ENCODE results near the gene INO80D. TPM values are rescaled to one million over a fixed set of nuclear protein-coding genes. Genes with fewer than 3 reads are reported as not detected.

Gene INO80D
- total and polyA plus RNA-seq, 2 of the 13 experiments (the other 11 are each of a cell fraction or from before 2014, with no cell fraction given) = 7.6 to 7.9 TPM

GRCh38 chr2:205989271-205990071, 96.5 kb downstream of the INO80D start (continued):
- TF ChIP-seq ZBED4 (CRISPR knock-in tag; IDR thresholded peaks at IDR 0.05; ENCODE audit: borderline replicate concordance) = no peak
- TF ChIP-seq ZNF782 (CRISPR knock-in tag; IDR thresholded peaks at IDR 0.05; ENCODE audit: borderline replicate concordance) = no peak
- TF ChIP-seq, protein P1, sequence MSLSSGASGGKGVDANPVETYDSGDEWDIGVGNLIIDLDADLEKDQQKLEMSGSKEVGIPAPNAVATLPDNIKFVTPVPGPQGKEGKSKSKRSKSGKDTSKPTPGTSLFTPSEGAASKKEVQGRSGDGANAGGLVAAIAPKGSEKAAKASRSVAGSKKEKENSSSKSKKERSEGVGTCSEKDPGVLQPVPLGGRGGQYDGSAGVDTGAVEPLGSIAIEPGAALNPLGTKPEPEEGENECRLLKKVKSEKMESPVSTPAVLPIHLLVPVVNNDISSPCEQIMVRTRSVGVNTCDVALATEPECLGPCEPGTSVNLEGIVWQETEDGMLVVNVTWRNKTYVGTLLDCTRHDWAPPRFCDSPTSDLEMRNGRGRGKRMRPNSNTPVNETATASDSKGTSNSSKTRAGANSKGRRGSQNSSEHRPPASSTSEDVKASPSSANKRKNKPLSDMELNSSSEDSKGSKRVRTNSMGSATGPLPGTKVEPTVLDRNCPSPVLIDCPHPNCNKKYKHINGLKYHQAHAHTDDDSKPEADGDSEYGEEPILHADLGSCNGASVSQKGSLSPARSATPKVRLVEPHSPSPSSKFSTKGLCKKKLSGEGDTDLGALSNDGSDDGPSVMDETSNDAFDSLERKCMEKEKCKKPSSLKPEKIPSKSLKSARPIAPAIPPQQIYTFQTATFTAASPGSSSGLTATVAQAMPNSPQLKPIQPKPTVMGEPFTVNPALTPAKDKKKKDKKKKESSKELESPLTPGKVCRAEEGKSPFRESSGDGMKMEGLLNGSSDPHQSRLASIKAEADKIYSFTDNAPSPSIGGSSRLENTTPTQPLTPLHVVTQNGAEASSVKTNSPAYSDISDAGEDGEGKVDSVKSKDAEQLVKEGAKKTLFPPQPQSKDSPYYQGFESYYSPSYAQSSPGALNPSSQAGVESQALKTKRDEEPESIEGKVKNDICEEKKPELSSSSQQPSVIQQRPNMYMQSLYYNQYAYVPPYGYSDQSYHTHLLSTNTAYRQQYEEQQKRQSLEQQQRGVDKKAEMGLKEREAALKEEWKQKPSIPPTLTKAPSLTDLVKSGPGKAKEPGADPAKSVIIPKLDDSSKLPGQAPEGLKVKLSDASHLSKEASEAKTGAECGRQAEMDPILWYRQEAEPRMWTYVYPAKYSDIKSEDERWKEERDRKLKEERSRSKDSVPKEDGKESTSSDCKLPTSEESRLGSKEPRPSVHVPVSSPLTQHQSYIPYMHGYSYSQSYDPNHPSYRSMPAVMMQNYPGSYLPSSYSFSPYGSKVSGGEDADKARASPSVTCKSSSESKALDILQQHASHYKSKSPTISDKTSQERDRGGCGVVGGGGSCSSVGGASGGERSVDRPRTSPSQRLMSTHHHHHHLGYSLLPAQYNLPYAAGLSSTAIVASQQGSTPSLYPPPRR (CRISPR knock-in tag; IDR thresholded peaks at IDR 0.05; ENCODE audit: borderline replicate concordance) = 0 out of 2 replicates have a peak, but pooled peaks have one; percentile 23
- TF ChIP-seq SCMH1 (CRISPR knock-in tag; IDR thresholded peaks at IDR 0.05; ENCODE audit: borderline replicate concordance) = no peak
- no peak for TF ChIP-seq ZNF230 (CRISPR knock-in tag; IDR thresholded peaks at IDR 0.05)
- TF ChIP-seq FOXK1 (CRISPR knock-in tag; IDR thresholded peaks at IDR 0.05; ENCODE audit: borderline replicate concordance, low read depth) = peak; percentile 60; the same call in 1 of the 2 replicates
- TF ChIP-seq KDM5B (CRISPR knock-in tag; IDR thresholded peaks at IDR 0.05; ENCODE audit: borderline replicate concordance) = 0 out of 2 replicates have a peak, but pooled peaks have one; percentile 34
- no peak for TF ChIP-seq TERF1 (CRISPR knock-in tag; IDR thresholded peaks at IDR 0.05)
- TF ChIP-seq SMARCC2 (IDR thresholded peaks at IDR 0.05) = no peak
- no peak; the same call in 1 of the 2 replicates for TF ChIP-seq ZNF281 (CRISPR knock-in tag; IDR thresholded peaks at IDR 0.05; ENCODE audit: borderline replicate concordance)

All from HepG2 (cell line).